Left ventricle myocardium inferior (tissue), 1 donor: ENCODE results near the gene SERTAD1. TPM values are rescaled to one million over a fixed set of nuclear protein-coding genes. Genes with fewer than 3 reads are reported as not detected.

Experiments
- DNase-seq: peaks from one replicate; pipeline ENCODE4 v3.0.0-alpha.2; 2020
- H3K27ac ChIP-seq: fragments of 200-600 bp; replicated peaks from 2 replicates; pipeline ENCODE4 v1.8.0; 2021
- H3K27me3 ChIP-seq: fragments of 200-600 bp; 2 replicates; pipeline ENCODE4 v1.8.0; 2021; ENCODE audit warnings: low read depth
- H3K36me3 ChIP-seq: fragments of 200-600 bp; 2 replicates; pipeline ENCODE4 v1.8.0; 2021
- H3K4me1 ChIP-seq: fragments of 200-600 bp; 2 replicates; pipeline ENCODE4 v1.8.0; 2021
- H3K4me3 ChIP-seq: fragments of 200-600 bp; 2 replicates; pipeline ENCODE4 v1.8.0; 2021; ENCODE audit warnings: mild to moderate bottlenecking, moderate library complexity
- H3K9me3 ChIP-seq: fragments of 200-600 bp; replicated peaks from 2 replicates; pipeline ENCODE4 v1.8.0; 2021
- intact Hi-C: fragments of 100-400 bp; cut with micrococcal nuclease; formaldehyde crosslinking; loops from one replicate; pipeline ENCODE4 v1.11.0; 2022
- total RNA-seq: library from RNA; stranded (reverse); fragmentation: NEBNext Ultra II Directional; extraction: Animal tissue kit (Norgen Biotek cat#: 25700); gene quantifications from one replicate; pipeline ENCODE4 v1.2.1, GENCODE V29; 2021
- TF ChIP-seq, protein P1 (sequence below): fragments of 200-600 bp; IDR thresholded peaks from 2 replicates; pipeline ENCODE4 v1.8.0; 2021; ENCODE audit warnings: antibody characterized with exemption, mild to moderate bottlenecking, borderline replicate concordance
- donor health status: DM: no; HTN: yes; CAD: no; lungs with severe emphysema.

The SERTAD1 gene
- total RNA-seq, 1 donor from 2014 or later: 9.2 TPM

GRCh38 chr19:40383668-40384248 is 42.0 kb downstream of the SERTAD1 start:
- Histone ChIP-seq H3K27me3 (no peaks in the 10 kb centered on the region), H3K9me3 (no peaks in the 10 kb centered on the region), H3K4me1 (no peaks in the 10 kb centered on the region), H3K36me3 (peaks cover 10% of the 10 kb centered on the region), H3K27ac (no peak overlapping the region), H3K4me3 (no peak overlapping the region)
- intact Hi-C loops: no loop called here
- DNase-seq: no peak
- TF ChIP-seq, protein P1, sequence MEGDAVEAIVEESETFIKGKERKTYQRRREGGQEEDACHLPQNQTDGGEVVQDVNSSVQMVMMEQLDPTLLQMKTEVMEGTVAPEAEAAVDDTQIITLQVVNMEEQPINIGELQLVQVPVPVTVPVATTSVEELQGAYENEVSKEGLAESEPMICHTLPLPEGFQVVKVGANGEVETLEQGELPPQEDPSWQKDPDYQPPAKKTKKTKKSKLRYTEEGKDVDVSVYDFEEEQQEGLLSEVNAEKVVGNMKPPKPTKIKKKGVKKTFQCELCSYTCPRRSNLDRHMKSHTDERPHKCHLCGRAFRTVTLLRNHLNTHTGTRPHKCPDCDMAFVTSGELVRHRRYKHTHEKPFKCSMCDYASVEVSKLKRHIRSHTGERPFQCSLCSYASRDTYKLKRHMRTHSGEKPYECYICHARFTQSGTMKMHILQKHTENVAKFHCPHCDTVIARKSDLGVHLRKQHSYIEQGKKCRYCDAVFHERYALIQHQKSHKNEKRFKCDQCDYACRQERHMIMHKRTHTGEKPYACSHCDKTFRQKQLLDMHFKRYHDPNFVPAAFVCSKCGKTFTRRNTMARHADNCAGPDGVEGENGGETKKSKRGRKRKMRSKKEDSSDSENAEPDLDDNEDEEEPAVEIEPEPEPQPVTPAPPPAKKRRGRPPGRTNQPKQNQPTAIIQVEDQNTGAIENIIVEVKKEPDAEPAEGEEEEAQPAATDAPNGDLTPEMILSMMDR: no peak

- intact Hi-C loops: no loop called here
- H3K4me3 ChIP-seq: no peak overlapping the region
- H3K27ac ChIP-seq: no peak overlapping the region
- no peaks in the 10 kb centered on the region for H3K9me3 ChIP-seq
- peaks cover 27% of the 10 kb centered on the region for H3K36me3 ChIP-seq
- TF ChIP-seq, protein P1: no peak
- DNase-seq: no peak
- H3K4me1 ChIP-seq: no peaks in the 10 kb centered on the region
- H3K27me3 ChIP-seq: no peaks in the 10 kb centered on the region
Observed at GRCh38 chr19:40381321-40381720, 44.5 kb downstream of the SERTAD1 start.

GRCh38 chr19:40380199-40381037 is 45.4 kb downstream of the SERTAD1 start:
- intact Hi-C loops: no loop called here
- H3K9me3 ChIP-seq: no peaks in the 10 kb centered on the region
- no peak overlapping the region for H3K4me3 ChIP-seq
- H3K36me3 ChIP-seq: peaks cover 30% of the 10 kb centered on the region
- DNase-seq: no peak
- H3K4me1 ChIP-seq: no peaks in the 10 kb centered on the region
- H3K27me3 ChIP-seq: no peaks in the 10 kb centered on the region
- H3K27ac ChIP-seq: no peak overlapping the region
- TF ChIP-seq, protein P1: no peak

DNA sequence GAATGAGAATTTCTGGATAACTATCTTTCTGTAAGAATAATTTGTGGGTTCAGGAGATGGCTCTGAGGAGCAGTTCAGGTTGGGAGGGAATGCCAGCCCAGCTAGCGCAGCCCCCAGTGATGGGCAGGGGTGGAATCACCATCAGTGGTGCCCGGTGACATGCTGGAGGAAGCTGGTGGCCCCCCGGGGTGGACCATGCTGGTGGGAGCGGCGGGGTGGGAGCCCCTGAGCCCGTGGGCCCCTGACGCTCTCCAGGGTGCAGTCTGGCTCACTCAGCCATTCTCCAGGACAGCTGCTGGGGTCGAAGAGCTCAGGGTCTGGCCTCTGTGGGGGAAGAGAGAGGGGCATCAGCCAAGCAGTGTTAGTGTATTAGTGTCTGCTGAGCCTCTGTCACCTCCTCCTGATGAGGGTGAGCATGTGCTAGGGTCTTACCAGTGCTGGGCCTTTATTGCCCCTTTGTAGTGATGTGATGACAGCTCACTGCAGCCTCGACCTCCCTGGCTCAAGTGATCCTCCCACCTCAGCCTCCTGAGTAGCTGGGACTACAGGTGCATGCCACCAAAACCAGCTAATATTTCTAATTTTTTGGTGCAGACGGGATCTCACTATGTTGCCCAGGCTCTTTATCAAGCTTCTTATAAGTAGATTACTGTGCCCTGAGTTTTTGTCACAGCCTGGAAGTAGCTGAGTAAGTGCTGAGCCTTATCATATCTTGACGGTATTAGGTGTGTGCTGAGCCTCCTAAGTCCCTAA is 46.2 kb downstream of the SERTAD1 start:
- intact Hi-C loops: no loop called here
- TF ChIP-seq, protein P1: no peak
- DNase-seq: no peak
- no peaks in the 10 kb centered on the region for H3K9me3 ChIP-seq
- H3K4me3 ChIP-seq: no peak overlapping the region
- H3K4me1 ChIP-seq: no peaks in the 10 kb centered on the region
- peaks cover 38% of the 10 kb centered on the region for H3K36me3 ChIP-seq
- H3K27ac ChIP-seq: no peak overlapping the region
- no peaks in the 10 kb centered on the region for H3K27me3 ChIP-seq

DNA sequence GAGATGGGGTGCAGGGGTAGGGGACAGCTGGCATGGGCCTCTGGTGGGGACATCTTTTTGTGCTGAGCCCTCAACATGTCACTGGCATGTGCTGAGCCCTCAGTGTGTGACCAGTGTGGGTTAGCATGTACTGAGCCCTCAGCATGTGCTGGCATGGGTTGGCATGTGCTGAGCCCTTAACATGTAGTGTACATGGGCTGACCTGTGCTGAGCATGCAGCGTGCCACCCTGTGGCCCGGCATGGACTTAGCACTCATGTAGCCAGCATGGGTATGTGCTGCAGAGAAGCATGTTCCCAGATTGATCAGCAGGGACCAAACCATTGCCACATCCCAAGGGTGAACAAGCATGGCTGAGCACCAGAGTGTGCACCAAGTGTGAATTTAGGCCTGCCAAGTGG is 47.3 kb downstream of the SERTAD1 start:
- peaks cover 49% of the 10 kb centered on the region for H3K36me3 ChIP-seq
- no peak overlapping the region for H3K27ac ChIP-seq
- intact Hi-C loops: no loop called here
- no peak for DNase-seq
- no peaks in the 10 kb centered on the region for H3K4me1 ChIP-seq
- H3K27me3 ChIP-seq: no peaks in the 10 kb centered on the region
- no peaks in the 10 kb centered on the region for H3K9me3 ChIP-seq
- H3K4me3 ChIP-seq: no peak overlapping the region
- TF ChIP-seq, protein P1: no peak
